Hepatic stellate cell (primary cell): Measurements from ENCODE around the gene CRABP1.

Experiments used
- DNase-seq: peaks from one replicate; pipeline ENCODE4 v3.0.0; 2011; ENCODE audit warnings: low spot score

Gene CRABP1

GRCh38 chr15:78347586-78348543 lies 7.7 kb downstream of the CRABP1 start:
- DNase-seq = no peak

- no peak for DNase-seq
These were observed 9.9 kb downstream of the CRABP1 start for GRCh38 chr15:78350058-78350457.

GRCh38 chr15:78351539-78351938 lies 11.4 kb downstream of the CRABP1 start:
- DNase-seq = no peak

- DNase-seq = peak; percentile 42
These were observed 12.9 kb downstream of the CRABP1 start for GRCh38 chr15:78353093-78353492.

GRCh38 chr15:78355177-78355576 lies 15.0 kb downstream of the CRABP1 start:
- no peak for DNase-seq

GRCh38 chr15:78358102-78358870 lies 18.1 kb downstream of the CRABP1 start:
- no peak for DNase-seq

- no peak for DNase-seq
These were observed 19.1 kb downstream of the CRABP1 start for GRCh38 chr15:78359041-78359808.

- DNase-seq = no peak
These were observed 20.2 kb downstream of the CRABP1 start for GRCh38 chr15:78360367-78360801.

- no peak for DNase-seq
These were observed 21.0 kb downstream of the CRABP1 start for GRCh38 chr15:78360958-78361718.

GRCh38 chr15:78361771-78362506 lies 21.8 kb downstream of the CRABP1 start:
- DNase-seq = no peak

- DNase-seq = no peak
These were observed 22.7 kb downstream of the CRABP1 start for GRCh38 chr15:78362716-78363380.

- DNase-seq = no peak
These were observed 23.2 kb downstream of the CRABP1 start for GRCh38 chr15:78363381-78363734.

GRCh38 chr15:78364233-78364632 lies 24.1 kb downstream of the CRABP1 start:
- DNase-seq = no peak

- DNase-seq = peak; percentile 28
These were observed 25.8 kb downstream of the CRABP1 start for GRCh38 chr15:78365917-78366316.

- DNase-seq = no peak
These were observed 26.2 kb downstream of the CRABP1 start for GRCh38 chr15:78366342-78366741.

GRCh38 chr15:78368651-78369050 lies 28.5 kb downstream of the CRABP1 start:
- DNase-seq = no peak

- DNase-seq = no peak
These were observed 29.0 kb downstream of the CRABP1 start for GRCh38 chr15:78369161-78369560.

GRCh38 chr15:78370013-78370412 lies 29.9 kb downstream of the CRABP1 start:
- DNase-seq = no peak

- DNase-seq = no peak
These were observed 32.7 kb downstream of the CRABP1 start for GRCh38 chr15:78372880-78373279.
